GM12878 (cell line): ENCODE results near the gene HAGHL. TPM values are rescaled to one million over a fixed set of nuclear protein-coding genes. Genes with fewer than 3 reads are reported as not detected.

Experiments
- ATAC-seq: fragments of 200-7000 bp; cut with Tn5 transposase; 3 replicates; pipeline ENCODE4 v1.9.1; 2020; ENCODE audit warnings: mild to moderate bottlenecking, moderate library complexity
- BruUV-seq: library from RNA; stranded (reverse); fragments of 400-500 nt; replicated peaks from 2 replicates; lab custom pipeline; 2021; lab: Mats Ljungman, UMichigan
- CTCF ChIA-PET: fragments of 300-600 bp; sonication (Branson Sonifier 250); formaldehyde crosslinking; extraction: SDS; loops from one replicate; lab custom pipeline; 2021; ENCODE audit warnings: inconsistent platforms; lab: Yijun Ruan, JAX
- POLR2A ChIA-PET: fragments of 350-600 bp; formaldehyde crosslinking; extraction: SDS; loops from one replicate; lab custom pipeline; 2021; ENCODE audit warnings: inconsistent platforms; lab: Charles Lee
- RAD21 ChIA-PET: fragments of 300-600 bp; sonication (Branson Sonifier 250); formaldehyde crosslinking; loops from one replicate; lab custom pipeline; 2023; ENCODE audit warnings: antibody characterized with exemption; ENCODE audit not compliant: unreplicated experiment; lab: Charles Lee
- SMC1A ChIA-PET: fragments of 300-600 bp; sonication (Branson Sonifier 250); formaldehyde crosslinking; loops from one replicate; lab custom pipeline; 2023; ENCODE audit not compliant: unreplicated experiment, uncharacterized antibody; lab: Charles Lee
- DNase-seq: peaks from one replicate; pipeline ENCODE4 v3.0.0-alpha.2; 2011; ENCODE audit warnings: low read depth, low spot score
- FAIRE-seq: peaks from 3 replicates; lab custom pipeline; 2011; peaks lifted over from hg19 to GRCh38; lab: Jason Lieb, UNC
- H2AFZ ChIP-seq: 2 replicates; pipeline ENCODE4 v1.6.0; 2011; ENCODE audit warnings: low read depth, low read length, control low read depth; ENCODE audit not compliant: control insufficient read depth
- H3K27ac ChIP-seq: 2 replicates; pipeline ENCODE4 v1.5.1; 2011; ENCODE audit warnings: control low read depth; ENCODE audit not compliant: control insufficient read depth, insufficient read depth
- H3K27me3 ChIP-seq, 2 experiments: replicated peaks in 1 of 2; 2 replicates each; pipeline versions ENCODE4 v1.6.0 to v1.6.1; 2011; ENCODE audit warnings: low read length in 1 of 2; ENCODE audit not compliant: control insufficient read depth in 2 of 2, insufficient read depth in 2 of 2
- H3K36me3 ChIP-seq, 2 experiments: 2 replicates each; pipeline ENCODE4 v1.5.1; 2011; ENCODE audit warnings: low read length in 1 of 2; ENCODE audit not compliant: control insufficient read depth in 2 of 2, insufficient read depth in 2 of 2
- H3K4me1 ChIP-seq: 2 replicates; pipeline ENCODE4 v1.6.1; 2011; ENCODE audit warnings: mild to moderate bottlenecking, low read length, moderate library complexity, mixed read lengths; ENCODE audit not compliant: control insufficient read depth, insufficient read depth
- H3K4me2 ChIP-seq: 2 replicates; pipeline ENCODE4 v1.6.0; 2011; ENCODE audit warnings: control low read depth; ENCODE audit not compliant: control insufficient read depth, insufficient read depth
- H3K4me3 ChIP-seq: fragments of 200-600 bp; sonication (generic); 2 replicates; pipeline ENCODE4 v1.5.1; 2016
- H3K79me2 ChIP-seq: 2 replicates; pipeline ENCODE4 v1.6.0; 2011; ENCODE audit warnings: low read length; ENCODE audit not compliant: control insufficient read depth, insufficient read depth
- H3K9ac ChIP-seq: 2 replicates; pipeline ENCODE4 v1.8.0; 2011; ENCODE audit warnings: low read length, control low read depth, mixed read lengths; ENCODE audit not compliant: control insufficient read depth, insufficient read depth
- H3K9me3 ChIP-seq: replicated peaks from 3 replicates; pipeline ENCODE4 v1.5.1; 2011; ENCODE audit warnings: mild to moderate bottlenecking, low read length; ENCODE audit not compliant: control insufficient read depth, insufficient read depth
- H4K20me1 ChIP-seq: 2 replicates; pipeline ENCODE4 v1.6.0; 2011; ENCODE audit not compliant: control insufficient read depth, insufficient read depth
- DPF2 ChIP-seq: fragments of 450-650 bp; IDR thresholded peaks from 2 replicates; pipeline ENCODE4 v1.6.1; 2017; ENCODE audit warnings: mild to moderate bottlenecking
- ETV6 ChIP-seq, 2 experiments: fragments of 450-650 bp in 1 of 2; IDR thresholded peaks in 1 of 2; conservative IDR thresholded peaks in 1 of 2; 2 replicates each; pipeline ENCODE4 v1.6.1; 2014; ENCODE audit warnings: antibody characterized with exemption in 1 of 2, borderline replicate concordance in 1 of 2, low read depth in 1 of 2, mild to moderate bottlenecking in 1 of 2, moderate library complexity in 1 of 2
- GABPA ChIP-seq: IDR thresholded peaks from 2 replicates; pipeline ENCODE4 v1.6.1; 2014; ENCODE audit warnings: antibody characterized with exemption, low read depth, mild to moderate bottlenecking, inconsistent platforms
- KAT2A ChIP-seq: conservative IDR thresholded peaks from 2 replicates; pipeline ENCODE4 v1.6.1; 2011; ENCODE audit warnings: low read depth, low read length; ENCODE audit not compliant: control insufficient read depth
- PAX5 ChIP-seq: IDR thresholded peaks from 2 replicates; pipeline ENCODE4 v1.6.1; 2011; ENCODE audit warnings: low read depth, low read length, borderline replicate concordance
- POLR2A ChIP-seq: IDR thresholded peaks from 2 replicates; pipeline ENCODE4 v1.6.1; 2011; ENCODE audit warnings: low read depth, mild to moderate bottlenecking, low read length
- POLR2AphosphoS5 ChIP-seq: IDR thresholded peaks from 2 replicates; pipeline ENCODE4 v1.6.1; 2011; ENCODE audit warnings: mild to moderate bottlenecking, low read length, inconsistent platforms
- RAD21 ChIP-seq: IDR thresholded peaks from 2 replicates; pipeline ENCODE4 v1.6.1; 2011; ENCODE audit warnings: mild to moderate bottlenecking, low read depth, low read length, moderate library complexity; ENCODE audit not compliant: insufficient read depth
- YY1 ChIP-seq: IDR thresholded peaks from 2 replicates; pipeline ENCODE4 v1.6.1; 2011; ENCODE audit warnings: low read depth, mild to moderate bottlenecking, low read length
- ZNF24 ChIP-seq: fragments of 450-650 bp; IDR thresholded peaks from 2 replicates; pipeline ENCODE4 v1.6.1; 2017; ENCODE audit warnings: antibody characterized with exemption, mild to moderate bottlenecking
- WGBS: methylation state at CpG from one replicate; pipeline ENCODE4 v1.1.6; 2016; ENCODE audit warnings: low lambda C conversion rate; ENCODE audit not compliant: insufficient replicate concordance, insufficient coverage; ENCODE audit errors: missing lambda C conversion rate; 5-methylcytosine and 5-hydroxymethylcytosine counted together
- in situ Hi-C: fragments of 300-500 bp; cut with MboI; formaldehyde crosslinking; loops from 9 replicates; pipeline ENCODE4 v1.14.3; 2018; ENCODE audit warnings: mixed read lengths
- intact Hi-C: fragments of 100-400 bp; cut with micrococcal nuclease; formaldehyde crosslinking; loops from one replicate; pipeline ENCODE4 v1.14.2; 2022; ENCODE audit not compliant: unreplicated experiment
- polyA plus RNA-seq, 11 experiments: library from polyadenylated mRNA; depleted of rRNA in 4 of 11; unstranded in 6 of 11; stranded (reverse) in 5 of 11; fragments of >200 nt; fragmentation: Nextera tagmentation in 4 of 11; fragmentation: Illumina TruSeq in 1 of 11; extraction: Ambion mirVana in 4 of 11; extraction: Trizol in 1 of 11; gene quantifications; 1 replicate in 1 of 11; 2 replicates in 10 of 11; pipeline versions ENCODE4 v1.2.1 to v1.2.3, GENCODE V29; 2011 to 2016; ENCODE audit warnings: inconsistent platforms in 2 of 11, missing spikeins in 2 of 11, low read depth in 1 of 11
- total RNA-seq, 4 experiments: library from RNA; depleted of rRNA in 3 of 4; stranded (reverse); fragments of >200 nt in 3 of 4; fragmentation: Illumina TruSeq in 1 of 4; extraction: Trizol in 1 of 4; gene quantifications; 2 replicates each; pipeline versions ENCODE4 v1.2.1 to v1.2.3, GENCODE V29; 2013 to 2021
- TF ChIP-seq, protein P1 (sequence below): IDR thresholded peaks from 2 replicates; pipeline ENCODE4 v1.6.1; 2012; ENCODE audit warnings: low read length, inconsistent platforms
- TF ChIP-seq, protein P2 (sequence below): IDR thresholded peaks from 2 replicates; pipeline ENCODE4 v1.6.1; 2011; ENCODE audit warnings: low read depth, low read length, improper control_type of control experiment, borderline replicate concordance
- TF ChIP-seq, protein P3 (sequence below): IDR thresholded peaks from 2 replicates; pipeline ENCODE4 v1.6.1; 2011; ENCODE audit warnings: borderline replicate concordance, low read depth, mild to moderate bottlenecking, moderate library complexity, mixed read lengths, low read length; ENCODE audit not compliant: insufficient read depth; ENCODE audit errors: extremely low read length

HAGHL gene
- total and polyA plus RNA-seq, 10 of the 15 experiments (the other 5 are each of a cell fraction or from before 2014, with no cell fraction given): 0.23 to 44.6 (median 16.4) TPM

DNA sequence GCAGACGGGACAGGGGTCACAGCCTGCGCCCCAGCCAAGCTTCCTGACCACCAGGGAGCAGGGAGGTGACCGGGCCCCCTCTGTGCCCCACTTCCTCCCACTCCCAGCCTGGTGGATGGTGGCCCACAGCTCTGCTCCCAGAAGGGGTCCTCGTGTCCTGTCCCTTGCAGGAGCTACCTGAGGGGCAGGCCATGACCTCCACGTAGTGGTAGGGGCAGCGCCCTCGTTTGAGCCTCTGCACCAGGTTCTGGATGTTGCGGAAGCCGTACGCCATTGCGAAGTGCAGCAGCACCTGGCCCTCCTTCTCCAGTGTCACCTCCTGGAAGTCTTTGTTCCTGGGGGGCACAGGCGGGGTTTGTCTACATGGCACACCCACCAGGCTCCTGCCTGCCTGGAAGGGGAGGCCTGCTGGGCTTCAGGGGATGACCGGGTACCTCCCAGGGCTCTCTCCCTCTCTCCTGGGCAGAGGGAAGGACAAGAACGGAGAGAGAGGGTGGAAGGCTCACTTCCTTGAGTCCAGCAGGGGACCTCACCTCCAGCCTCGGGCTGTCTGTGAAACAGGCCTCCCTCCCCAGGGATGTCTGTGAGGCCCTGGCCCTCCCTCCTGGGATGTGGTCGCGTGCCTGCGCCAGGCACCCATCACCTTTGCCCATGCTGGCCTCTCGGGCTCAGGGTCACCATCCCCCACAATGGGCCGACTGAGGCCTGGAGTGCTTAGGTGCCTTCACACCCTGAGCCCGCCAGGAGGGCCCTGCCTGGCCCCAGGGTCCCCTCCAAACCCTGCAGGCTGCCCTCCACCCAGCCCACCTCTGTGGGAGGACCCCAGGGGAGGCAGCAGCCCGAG is 4.0 kb downstream of the HAGHL start:
- no peak overlapping the region for H3K9ac ChIP-seq
- H3K4me1 ChIP-seq: peaks cover 24% of the 10 kb centered on the region
- ChIA-PET SMC1A (no interaction called here), POLR2A (interaction anchor here (1.0 to 1.4 kb wide), 2 partner anchors 9 to 11 kb away, joined by 3 to 6 read pairs; partner anchors contain the start of gene ANTKMT), RAD21 (no interaction called here), CTCF (interaction anchor here (0.7 to 1.4 kb wide), 5 partner anchors 10 to 881 kb away, joined by 3 to 6 read pairs (median 3); partner anchors contain the start of genes ANTKMT and IFT140)
- TF ChIP-seq ZNF24 (no peak), PAX5 (no peak), POLR2A (peak; percentile 42; the same call in 1 of the 2 replicates)
- no peaks in the 10 kb centered on the region for H3K27me3 ChIP-seq
- no peak for DNase-seq
- H3K79me2 ChIP-seq: no peaks in the 10 kb centered on the region; the same call in 1 of the 2 replicates
- no peak overlapping the region for H2AFZ ChIP-seq
- no peak overlapping the region for H3K4me3 ChIP-seq
- intact Hi-C loops (no loop called here), in situ Hi-C loops (no loop called here)
- no TSS peak for BruUV-seq
- H3K4me2 ChIP-seq: no peak overlapping the region
- WGBS: 80% methylated on average over 22 of the region's 22 CpGs
- no peaks in the 10 kb centered on the region for H4K20me1 ChIP-seq
- H3K27ac ChIP-seq: no peak overlapping the region
- ATAC-seq: no peak
- H3K36me3 ChIP-seq: peaks cover 7 to 9% of the 10 kb centered on the region in 2 experiments; a peak in 3 of 4 replicates
- H3K9me3 ChIP-seq: no peaks in the 10 kb centered on the region
- FAIRE-seq: no peak

DNA sequence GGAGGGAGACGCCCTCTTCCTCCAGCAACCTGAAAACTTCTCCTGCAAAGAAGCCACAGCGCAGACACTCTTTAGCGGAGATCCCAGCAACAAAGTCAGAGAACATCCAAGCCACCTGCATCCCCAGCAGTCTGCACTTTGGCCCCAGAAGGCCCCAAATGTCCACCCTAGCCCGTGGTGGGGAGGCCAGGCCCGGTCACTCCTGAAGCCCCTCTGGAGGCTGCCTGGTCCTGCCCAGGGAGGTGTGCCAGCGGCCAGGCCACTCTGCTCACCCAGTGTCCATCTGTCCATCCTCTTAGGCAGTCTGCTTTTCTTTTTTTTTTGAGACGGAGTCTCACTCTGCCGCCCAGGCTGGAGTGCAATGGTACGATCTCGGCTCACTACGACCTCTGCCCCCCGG is 5.4 kb downstream of the HAGHL start:
- no TSS peak for BruUV-seq
- in situ Hi-C loops: no loop called here
- CTCF ChIA-PET: interaction anchor here (0.8 to 1.4 kb wide), 3 partner anchors 11 to 12 kb away, joined by 3 to 4 read pairs (median 4); partner anchors contain the start of gene ANTKMT
- Histone ChIP-seq H3K9ac (no peak overlapping the region), H3K4me3 (no peak overlapping the region), H3K9me3 (no peaks in the 10 kb centered on the region), H3K4me2 (no peak overlapping the region), H3K4me1 (peaks cover 31% of the 10 kb centered on the region), H4K20me1 (no peaks in the 10 kb centered on the region), H3K36me3 (peaks cover 7 to 9% of the 10 kb centered on the region in 2 experiments; a peak in 3 of 4 replicates), H3K79me2 (no peaks in the 10 kb centered on the region; the same call in 1 of the 2 replicates), H3K27ac (no peak overlapping the region), H2AFZ (no peak overlapping the region), H3K27me3 (no peaks in the 10 kb centered on the region)
- ATAC-seq: no peak
- DNase-seq: no peak
- FAIRE-seq: no peak
- RAD21 ChIA-PET: no interaction called here
- WGBS: 89% methylated on average over 12 of the region's 12 CpGs
- intact Hi-C loops: no loop called here
- POLR2A ChIA-PET: interaction anchor here (0.9 to 1.0 kb wide), 2 partner anchors 12 to 13 kb away, joined by 3 read pairs; no protein-coding TSS in a partner anchor
- SMC1A ChIA-PET: interaction anchor here (1.2 kb wide), 1 partner anchor 16 kb away, joined by 3 read pairs; no protein-coding TSS in a partner anchor
- TF ChIP-seq DPF2 (no peak), ETV6 (conservative IDR thresholded peaks at IDR 0.05 in 1 of 2, IDR thresholded peaks at IDR 0.05 in 1 of 2; ENCODE audit: borderline replicate concordance in 1 of 2, low read depth in 1 of 2) (no peak), GABPA (no peak), POLR2AphosphoS5 (no peak), YY1 (no peak), RAD21 (no peak), KAT2A (no peak)
- TF ChIP-seq, protein P1, sequence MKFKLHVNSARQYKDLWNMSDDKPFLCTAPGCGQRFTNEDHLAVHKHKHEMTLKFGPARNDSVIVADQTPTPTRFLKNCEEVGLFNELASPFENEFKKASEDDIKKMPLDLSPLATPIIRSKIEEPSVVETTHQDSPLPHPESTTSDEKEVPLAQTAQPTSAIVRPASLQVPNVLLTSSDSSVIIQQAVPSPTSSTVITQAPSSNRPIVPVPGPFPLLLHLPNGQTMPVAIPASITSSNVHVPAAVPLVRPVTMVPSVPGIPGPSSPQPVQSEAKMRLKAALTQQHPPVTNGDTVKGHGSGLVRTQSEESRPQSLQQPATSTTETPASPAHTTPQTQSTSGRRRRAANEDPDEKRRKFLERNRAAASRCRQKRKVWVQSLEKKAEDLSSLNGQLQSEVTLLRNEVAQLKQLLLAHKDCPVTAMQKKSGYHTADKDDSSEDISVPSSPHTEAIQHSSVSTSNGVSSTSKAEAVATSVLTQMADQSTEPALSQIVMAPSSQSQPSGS: no peak
- TF ChIP-seq, protein P2, sequence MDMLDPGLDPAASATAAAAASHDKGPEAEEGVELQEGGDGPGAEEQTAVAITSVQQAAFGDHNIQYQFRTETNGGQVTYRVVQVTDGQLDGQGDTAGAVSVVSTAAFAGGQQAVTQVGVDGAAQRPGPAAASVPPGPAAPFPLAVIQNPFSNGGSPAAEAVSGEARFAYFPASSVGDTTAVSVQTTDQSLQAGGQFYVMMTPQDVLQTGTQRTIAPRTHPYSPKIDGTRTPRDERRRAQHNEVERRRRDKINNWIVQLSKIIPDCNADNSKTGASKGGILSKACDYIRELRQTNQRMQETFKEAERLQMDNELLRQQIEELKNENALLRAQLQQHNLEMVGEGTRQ: no peak
- TF ChIP-seq, protein P3, sequence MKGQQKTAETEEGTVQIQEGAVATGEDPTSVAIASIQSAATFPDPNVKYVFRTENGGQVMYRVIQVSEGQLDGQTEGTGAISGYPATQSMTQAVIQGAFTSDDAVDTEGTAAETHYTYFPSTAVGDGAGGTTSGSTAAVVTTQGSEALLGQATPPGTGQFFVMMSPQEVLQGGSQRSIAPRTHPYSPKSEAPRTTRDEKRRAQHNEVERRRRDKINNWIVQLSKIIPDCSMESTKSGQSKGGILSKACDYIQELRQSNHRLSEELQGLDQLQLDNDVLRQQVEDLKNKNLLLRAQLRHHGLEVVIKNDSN: no peak
